H1 (cell line): ENCODE data around the gene CDC42SE1. TPM values are rescaled to one million over a fixed set of nuclear protein-coding genes. Genes with fewer than 3 reads are reported as not detected.
A peak's percentile ranks its signal among the peaks of the same experiment; 100 is the strongest.

Experiments
- CTCF ChIA-PET: fragments of 300-600 bp; sonication (Branson Sonifier 250); formaldehyde crosslinking; loops from one replicate; lab custom pipeline; 2021; ENCODE audit not compliant: partially characterized antibody; lab: Charles Lee
- POLR2A ChIA-PET: fragments of 300-600 bp; sonication (Branson Sonifier 250); formaldehyde crosslinking; loops from one replicate; lab custom pipeline; 2021; ENCODE audit warnings: inconsistent platforms; ENCODE audit not compliant: partially characterized antibody; lab: Charles Lee
- DNase-seq, 2 experiments: peaks; one replicate each; pipeline versions ENCODE4 v3.0.0 to v3.0.0-alpha.2; 2010 to 2022; ENCODE audit warnings: low spot score in 2 of 2, low read depth in 1 of 2, mixed read lengths in 1 of 2
- FAIRE-seq: peaks from 2 replicates; lab custom pipeline; 2011; peaks lifted over from hg19 to GRCh38; lab: Jason Lieb, UNC
- H2AFZ ChIP-seq: 2 replicates; pipeline ENCODE4 v1.8.1; 2012; ENCODE audit warnings: low read length, inconsistent platforms
- H2AK5ac ChIP-seq: 2 replicates; pipeline ENCODE4 v1.6.1; 2013; ENCODE audit warnings: low read depth, low read length
- H2BK120ac ChIP-seq: replicated peaks from 2 replicates; pipeline ENCODE3; 2013; ENCODE audit warnings: low read depth, low read length, inconsistent platforms
- H2BK12ac ChIP-seq: 2 replicates; pipeline ENCODE4 v1.6.1; 2013; ENCODE audit warnings: low read depth, low read length
- H2BK15ac ChIP-seq: 2 replicates; pipeline ENCODE4 v1.6.1; 2013; ENCODE audit warnings: low read length
- H2BK20ac ChIP-seq: 2 replicates; pipeline ENCODE4 v1.6.1; 2013; ENCODE audit warnings: low read length
- H2BK5ac ChIP-seq: 2 replicates; pipeline ENCODE4 v1.6.1; 2013; ENCODE audit warnings: low read depth, low read length
- H3K14ac ChIP-seq: 2 replicates; pipeline ENCODE4 v1.6.1; 2013; ENCODE audit warnings: inconsistent platforms; ENCODE audit not compliant: insufficient read length
- H3K18ac ChIP-seq: 2 replicates; pipeline ENCODE4 v1.6.1; 2013; ENCODE audit warnings: low read length; ENCODE audit errors: extremely low read depth
- H3K23ac ChIP-seq: 2 replicates; pipeline ENCODE4 v1.6.1; 2013; ENCODE audit warnings: inconsistent platforms; ENCODE audit not compliant: insufficient read length
- H3K23me2 ChIP-seq: 2 replicates; pipeline ENCODE4 v1.6.1; 2013; ENCODE audit warnings: low read depth, low read length
- H3K27ac ChIP-seq: 2 replicates; pipeline ENCODE4 v1.6.1; 2011; ENCODE audit warnings: low read depth, low read length, inconsistent platforms
- H3K27me3 ChIP-seq, 4 experiments: replicated peaks in 1 of 4; 1 replicate in 1 of 4; 2 replicates in 3 of 4; pipeline versions ENCODE4 v1.6.1 to v1.8.1; 2011 to 2013; ENCODE audit warnings: low read length in 3 of 4, mild to moderate bottlenecking in 3 of 4, inconsistent platforms in 2 of 4, mixed read lengths in 2 of 4, moderate library complexity in 1 of 4; ENCODE audit not compliant: control insufficient read depth in 3 of 4, insufficient read depth in 3 of 4; ENCODE audit errors: extremely low read depth in 1 of 4
- H3K36me3 ChIP-seq, 4 experiments: 2 replicates each; pipeline versions ENCODE4 v1.6.1 to v1.8.1; 2011 to 2013; ENCODE audit warnings: mild to moderate bottlenecking in 4 of 4, low read length in 3 of 4, moderate library complexity in 2 of 4, control low read depth in 1 of 4, inconsistent platforms in 1 of 4; ENCODE audit not compliant: insufficient read depth in 4 of 4, control insufficient read depth in 2 of 4
- H3K4ac ChIP-seq: replicated peaks from 2 replicates; pipeline ENCODE3; 2013; ENCODE audit warnings: low read length, low read depth, mixed read lengths, inconsistent platforms; ENCODE audit not compliant: insufficient read length
- H3K4me1 ChIP-seq, 4 experiments: replicated peaks in 1 of 4; 1 replicate in 1 of 4; 2 replicates in 3 of 4; pipeline versions ENCODE4 v1.6.1 to v1.8.1; 2011 to 2013; ENCODE audit warnings: low read length in 3 of 4, inconsistent platforms in 2 of 4, mixed read lengths in 1 of 4; ENCODE audit not compliant: insufficient read depth in 4 of 4, control insufficient read depth in 3 of 4
- H3K4me2 ChIP-seq, 2 experiments: 2 replicates each; pipeline versions ENCODE4 v1.6.1 to v1.8.1; 2011 to 2013; ENCODE audit warnings: low read depth in 2 of 2, low read length in 2 of 2, control low read depth in 1 of 2, inconsistent platforms in 1 of 2, mild to moderate bottlenecking in 1 of 2; ENCODE audit not compliant: insufficient read depth in 1 of 2
- H3K4me3 ChIP-seq, 4 experiments: fragments of 200-600, 300-600 bp in 1 of 4; sonication (generic), shearing (Covaris generic), sonication (Bioruptor Twin) in 1 of 4; 2 replicates each; pipeline versions ENCODE4 v1.5.1 to v1.8.1; 2011 to 2016; ENCODE audit warnings: low read length in 4 of 4, low read depth in 3 of 4, control low read depth in 2 of 4, inconsistent platforms in 2 of 4, mild to moderate bottlenecking in 2 of 4, mixed read lengths in 1 of 4, moderate library complexity in 1 of 4; ENCODE audit not compliant: insufficient read depth in 2 of 4; ENCODE audit errors: extremely low read depth in 1 of 4
- H3K56ac ChIP-seq: replicated peaks from 2 replicates; pipeline ENCODE3; 2013; ENCODE audit warnings: low read depth, mild to moderate bottlenecking, mixed read lengths, low read length, inconsistent platforms; ENCODE audit not compliant: insufficient read length
- H3K79me1 ChIP-seq: 2 replicates; pipeline ENCODE4 v1.6.1; 2013; ENCODE audit warnings: low read depth, low read length, control low read depth
- H3K79me2 ChIP-seq, 2 experiments: 2 replicates each; pipeline versions ENCODE4 v1.6.1 to v1.8.1; 2012 to 2013; ENCODE audit warnings: low read length in 2 of 2, mild to moderate bottlenecking in 2 of 2, inconsistent platforms in 1 of 2; ENCODE audit not compliant: insufficient read depth in 2 of 2, control insufficient read depth in 1 of 2
- H3K9ac ChIP-seq, 4 experiments: replicated peaks in 1 of 4; 1 replicate in 1 of 4; 2 replicates in 3 of 4; pipeline versions ENCODE4 v1.6.1 to v1.8.1; 2011 to 2013; ENCODE audit warnings: low read depth in 3 of 4, low read length in 3 of 4, control low read depth in 2 of 4, mild to moderate bottlenecking in 2 of 4, moderate library complexity in 2 of 4, inconsistent platforms in 1 of 4; ENCODE audit errors: extremely low read depth in 1 of 4
- H3K9me3 ChIP-seq, 2 experiments: 2 replicates each; pipeline versions ENCODE4 v1.6.1 to v1.8.1; 2012 to 2013; ENCODE audit warnings: mild to moderate bottlenecking in 2 of 2, moderate library complexity in 2 of 2, control low read depth in 1 of 2, inconsistent platforms in 1 of 2, low read depth in 1 of 2, low read length in 1 of 2, mixed read lengths in 1 of 2; ENCODE audit not compliant: insufficient read depth in 2 of 2
- H4K20me1 ChIP-seq, 2 experiments: replicated peaks in 1 of 2; 2 replicates each; pipeline versions ENCODE3 to v1.8.1; 2011 to 2013; ENCODE audit warnings: inconsistent platforms in 2 of 2, low read length in 2 of 2, mild to moderate bottlenecking in 1 of 2; ENCODE audit not compliant: insufficient read depth in 2 of 2, control insufficient read depth in 1 of 2
- H4K5ac ChIP-seq: 2 replicates; pipeline ENCODE4 v1.6.1; 2013; ENCODE audit warnings: low read length, low read depth, mixed read lengths, inconsistent platforms; ENCODE audit not compliant: insufficient read length
- H4K8ac ChIP-seq: 2 replicates; pipeline ENCODE4 v1.8.0; 2013; ENCODE audit warnings: mild to moderate bottlenecking, moderate library complexity, low read length, inconsistent platforms; ENCODE audit not compliant: insufficient read depth; ENCODE audit errors: extremely low read depth
- H4K91ac ChIP-seq: replicated peaks from 2 replicates; pipeline ENCODE3; 2013; ENCODE audit warnings: low read length, mixed read lengths, inconsistent platforms; ENCODE audit not compliant: insufficient read length
- CREB1 ChIP-seq: IDR thresholded peaks from 2 replicates; pipeline ENCODE4 v1.6.1; 2012; ENCODE audit warnings: inconsistent platforms
- CTBP2 ChIP-seq: IDR thresholded peaks from 2 replicates; pipeline ENCODE4 v1.7.0; 2011; ENCODE audit warnings: borderline replicate concordance, mild to moderate bottlenecking, moderate library complexity, mixed read lengths, low read length; ENCODE audit not compliant: insufficient read depth, insufficient read length
- GTF2F1 ChIP-seq: IDR thresholded peaks from 2 replicates; pipeline ENCODE4 v1.6.1; 2012; ENCODE audit warnings: low read depth, low read length, improper control_type of control experiment, borderline replicate concordance
- KDM4A ChIP-seq: IDR thresholded peaks from one replicate; pipeline ENCODE4 v1.7.1; 2012; ENCODE audit warnings: low read depth, mild to moderate bottlenecking, moderate library complexity, low read length, inconsistent platforms; ENCODE audit not compliant: severe bottlenecking
- MAFK ChIP-seq: IDR thresholded peaks from 2 replicates; pipeline ENCODE4 v1.6.1; 2012; ENCODE audit warnings: low read depth, mild to moderate bottlenecking, improper control_type of control experiment, low read length
- RNF2 ChIP-seq: fragments of 200-900, 300-1000 bp; sonication (generic); IDR thresholded peaks from 2 replicates; pipeline ENCODE4 v1.7.1; 2016; ENCODE audit warnings: borderline replicate concordance, low read depth, mild to moderate bottlenecking, antibody characterized with exemption, low read length; ENCODE audit not compliant: poor library complexity, severe bottlenecking; ENCODE audit errors: missing control alignments
- ZNF274 ChIP-seq: IDR thresholded peaks from 2 replicates; pipeline ENCODE4 v1.7.0; 2012; ENCODE audit warnings: low read length, borderline replicate concordance; ENCODE audit errors: extremely low read depth
- WGBS, 2 experiments: shearing (Covaris generic) in 1 of 2; methylation state at CpG; one replicate each; pipeline versions ENCODE4 v1.1.6 to v1.1.7; 2013 to 2015; ENCODE audit warnings: low lambda C conversion rate in 2 of 2, mixed read lengths in 2 of 2, inconsistent platforms in 1 of 2, low coverage in 1 of 2, missing lambda C conversion rate in 1 of 2; ENCODE audit not compliant: insufficient replicate concordance in 2 of 2, insufficient coverage in 1 of 2, insufficient read length in 1 of 2; ENCODE audit errors: extremely low coverage in 1 of 2, missing lambda C conversion rate in 1 of 2; 5-methylcytosine and 5-hydroxymethylcytosine counted together
- polyA plus RNA-seq, 7 experiments: library from polyadenylated mRNA; depleted of rRNA in 3 of 7; stranded (reverse) in 5 of 7; unstranded in 2 of 7; fragments of >200 nt in 5 of 7; fragments of 200-250 nt in 2 of 7; gene quantifications; 1 replicate in 5 of 7; 2 replicates in 1 of 7; 4 replicates in 1 of 7; pipeline versions ENCODE4 v1.2.1 to v1.2.3, GENCODE V29; 2011 to 2013; ENCODE audit warnings: missing spikeins in 2 of 7, mixed read lengths in 2 of 7
- total RNA-seq: library from RNA; stranded (reverse); fragmentation: NEBNext Ultra II Directional; extraction: Animal tissue kit (Norgen Biotek cat#: 25700); gene quantifications from 2 replicates; pipeline ENCODE4 v1.2.1, GENCODE V29; 2021

The CDC42SE1 gene
- total and polyA plus RNA-seq, 2 of the 8 experiments (the other 6 are each of a cell fraction or from before 2014, with no cell fraction given) = 30.5 to 74.1 TPM

DNA sequence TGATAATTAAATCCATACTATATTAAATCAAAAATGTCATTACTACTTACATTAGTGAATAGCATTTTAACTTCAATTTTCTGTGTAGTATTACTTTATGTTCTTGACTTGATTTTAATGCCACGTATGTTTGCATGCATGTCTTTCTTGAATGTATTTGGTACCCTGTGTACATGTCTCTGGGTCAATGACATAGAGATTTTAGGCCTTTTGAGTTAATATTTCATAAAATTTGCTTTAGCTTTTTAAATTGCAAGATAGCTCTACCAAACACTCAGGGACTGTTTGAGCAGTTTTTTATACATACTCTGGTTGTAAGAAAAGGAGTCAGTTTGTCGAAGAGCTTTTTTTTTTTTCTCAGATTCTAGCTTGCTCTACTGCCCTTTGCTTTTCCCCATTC is 2.3 kb upstream of the CDC42SE1 start:
- no peak for FAIRE-seq
- H3K4me2 ChIP-seq = peak overlapping the region; percentile 81 to 96
- ChIA-PET CTCF (interaction anchor here (1.3 to 7.3 kb wide), 6 partner anchors 10 to 103 kb away, joined by 4 to 95 read pairs (median 14); partner anchors contain the start of genes C1orf56 and GABPB2), POLR2A (interaction anchor here (0.6 to 9.1 kb wide), 3 partner anchors 9 to 90 kb away, joined by 3 to 107 read pairs (median 47); partner anchors contain the start of genes C1orf56 and GABPB2)
- no peak overlapping the region for H3K23ac ChIP-seq
- peaks cover 0 to 1% (median under 1%) of the 10 kb centered on the region in 4 experiments; a peak in 5 of 8 replicates for H3K36me3 ChIP-seq
- H3K4me1 ChIP-seq = peaks cover 4 to 14% (median 6%) of the 10 kb centered on the region in 4 experiments; a peak in 6 of 7 replicates
- no peak overlapping the region for H2AFZ ChIP-seq
- peaks cover 4% of the 10 kb centered on the region for H3K79me1 ChIP-seq
- H3K9me3 ChIP-seq = no peaks in the 10 kb centered on the region
- H3K18ac ChIP-seq = no peak overlapping the region
- peak overlapping the region in 3 of 4 experiments; percentile 80 to 97 (median 94); a peak in 5 of 8 replicates for H3K4me3 ChIP-seq
- no peak overlapping the region for H2BK12ac ChIP-seq
- H3K9ac ChIP-seq = no peak overlapping the region
- no peak overlapping the region for H2BK15ac ChIP-seq
- H3K27ac ChIP-seq = no peak overlapping the region
- H2AK5ac ChIP-seq = no peak overlapping the region
- H3K23me2 ChIP-seq = peaks cover 13% of the 10 kb centered on the region; the same call in 1 of the 2 replicates
- no peak overlapping the region for H3K4ac ChIP-seq
- H3K14ac ChIP-seq = no peak overlapping the region
- DNase-seq = no peak
- no peak overlapping the region for H2BK20ac ChIP-seq
- no peak overlapping the region for H2BK120ac ChIP-seq
- H3K56ac ChIP-seq = no peak overlapping the region
- H4K8ac ChIP-seq = no peak overlapping the region
- H4K91ac ChIP-seq = no peak overlapping the region
- no peaks in the 10 kb centered on the region for H3K27me3 ChIP-seq
- WGBS, 2 experiments = 88% methylated on average over 2 of the region's 2 CpGs; no CpG with 5 or more reads in 1 of the 2 experiments
- H3K79me2 ChIP-seq = peaks cover 7 to 78% of the 10 kb centered on the region in 2 experiments
- H4K20me1 ChIP-seq = peaks cover 0 to 5% of the 10 kb centered on the region in 2 experiments
- no peak overlapping the region for H2BK5ac ChIP-seq
- no peak overlapping the region for H4K5ac ChIP-seq
- TF ChIP-seq CREB1 = no peak
- TF ChIP-seq MAFK = no peak
- TF ChIP-seq ZNF274 = no peak
- no peak for TF ChIP-seq CTBP2
- no peak for TF ChIP-seq KDM4A
- no peak for TF ChIP-seq GTF2F1
- no peak for TF ChIP-seq RNF2
